CD8-positive, alpha-beta memory T cell (primary cell): ENCODE measurements around the gene PLS3. TPM values are rescaled to one million over a fixed set of nuclear protein-coding genes. Genes with fewer than 3 reads are reported as not detected.

Experiments used
- CTCF ChIA-PET: fragments of 350-600 bp; sonication (Branson Sonifier 250); formaldehyde crosslinking; loops from one replicate; lab custom pipeline; 2021; ENCODE audit warnings: antibody characterized with exemption; lab: Charles Lee
- POLR2A ChIA-PET: fragments of 350-600 bp; sonication (Branson Sonifier 250); formaldehyde crosslinking; loops from one replicate; lab custom pipeline; 2021; ENCODE audit warnings: antibody characterized with exemption; lab: Charles Lee
- DNase-seq, 5 donors: peaks; one replicate each; pipeline versions ENCODE4 v3.0.0 to v3.0.0-alpha.2; 2020 to 2022; ENCODE audit warnings: mixed read lengths in 1 of 5
- H3K27ac ChIP-seq: one replicate; pipeline ENCODE4 v1.7.0; 2013; ENCODE audit warnings: low read depth, mild to moderate bottlenecking, low read length, moderate library complexity
- H3K27me3 ChIP-seq: 2 replicates; pipeline ENCODE4 v1.7.0; 2013; ENCODE audit warnings: low read length, mild to moderate bottlenecking; ENCODE audit not compliant: insufficient read depth, poor library complexity, severe bottlenecking
- H3K36me3 ChIP-seq: 2 replicates; pipeline ENCODE4 v1.7.0; 2013; ENCODE audit warnings: mild to moderate bottlenecking, low read length, moderate library complexity; ENCODE audit not compliant: insufficient read depth
- H3K4me1 ChIP-seq: 2 replicates; pipeline ENCODE4 v1.7.0; 2013; ENCODE audit warnings: mild to moderate bottlenecking, low read length, moderate library complexity; ENCODE audit not compliant: insufficient read depth
- H3K4me3 ChIP-seq: 2 replicates; pipeline ENCODE4 v1.7.0; 2013; ENCODE audit warnings: mild to moderate bottlenecking, low read length
- H3K9me3 ChIP-seq: 2 replicates; pipeline ENCODE4 v1.7.0; 2013; ENCODE audit warnings: mild to moderate bottlenecking, low read length
- H3K27ac Mint-ChIP-seq, 8 donors: one replicate each; pipeline ENCODE4 v1.8.0; 2020 to 2021; ENCODE audit warnings: mixed read lengths in 8 of 8, mild to moderate bottlenecking in 6 of 8, inconsistent platforms in 3 of 8, moderate library complexity in 3 of 8
- H3K27me3 Mint-ChIP-seq, 2 donors: one replicate each; pipeline ENCODE4 v1.8.0; 2020 to 2021; ENCODE audit warnings: mixed read lengths in 2 of 2, mild to moderate bottlenecking in 1 of 2, moderate library complexity in 1 of 2
- H3K36me3 Mint-ChIP-seq, 3 donors: one replicate each; pipeline ENCODE4 v1.8.0; 2020 to 2021; ENCODE audit warnings: mixed read lengths in 3 of 3, inconsistent platforms in 1 of 3, mild to moderate bottlenecking in 1 of 3
- H3K4me1 Mint-ChIP-seq, 3 donors: one replicate each; pipeline ENCODE4 v1.8.0; 2020 to 2021; ENCODE audit warnings: mixed read lengths in 3 of 3, inconsistent platforms in 1 of 3, mild to moderate bottlenecking in 1 of 3
- H3K4me3 Mint-ChIP-seq, 7 donors: one replicate each; pipeline ENCODE4 v1.8.0; 2020 to 2021; ENCODE audit warnings: mixed read lengths in 7 of 7, mild to moderate bottlenecking in 6 of 7, moderate library complexity in 4 of 7, inconsistent platforms in 2 of 7
- H3K9me3 Mint-ChIP-seq, 5 donors: one replicate each; pipeline ENCODE4 v1.8.0; 2020 to 2022; ENCODE audit warnings: mixed read lengths in 5 of 5, mild to moderate bottlenecking in 3 of 5, moderate library complexity in 2 of 5, inconsistent platforms in 1 of 5
- polyA plus RNA-seq: library from polyadenylated mRNA; unstranded; fragments of 300-500 nt; fragmentation: Illumina TruSeq; gene quantifications from one replicate; pipeline ENCODE4 v1.2.3, GENCODE V29; 2021
- total RNA-seq, 2 experiments: library from RNA; stranded (reverse); gene quantifications; one replicate each; pipeline ENCODE4 v1.2.3, GENCODE V29; 2021

PLS3 gene
- total and polyA plus RNA-seq, 3 experiments from 2014 or later = 0.51 to 0.66 TPM; not detected in 1

- no peaks in the 10 kb centered on the region for H3K36me3 Mint-ChIP-seq
- Histone ChIP-seq H3K4me1 (no peaks in the 10 kb centered on the region), H3K36me3 (no peaks in the 10 kb centered on the region), H3K27me3 (no peaks in the 10 kb centered on the region), H3K27ac (no peak overlapping the region), H3K4me3 (no peak overlapping the region), H3K9me3 (no peaks in the 10 kb centered on the region)
- no peak overlapping the region for H3K27ac Mint-ChIP-seq
- no peak for DNase-seq
- CTCF ChIA-PET = no interaction called here
- H3K9me3 Mint-ChIP-seq = peaks cover 0 to 4% (median 0%) of the 10 kb centered on the region in 5 donors
- H3K4me3 Mint-ChIP-seq = no peak overlapping the region
- peaks cover 0 to 4% of the 10 kb centered on the region in 2 donors for H3K27me3 Mint-ChIP-seq
- H3K4me1 Mint-ChIP-seq = no peaks in the 10 kb centered on the region
- POLR2A ChIA-PET = no interaction called here
These were observed 41.9 kb downstream of the PLS3 start for GRCh38 chrX:115602729-115603389.

- H3K9me3 Mint-ChIP-seq = peaks cover 0 to 4% (median 0%) of the 10 kb centered on the region in 5 donors
- Histone ChIP-seq H3K36me3 (no peaks in the 10 kb centered on the region), H3K9me3 (no peaks in the 10 kb centered on the region), H3K27ac (no peak overlapping the region), H3K27me3 (no peaks in the 10 kb centered on the region), H3K4me3 (no peak overlapping the region), H3K4me1 (no peaks in the 10 kb centered on the region)
- CTCF ChIA-PET = no interaction called here
- POLR2A ChIA-PET = no interaction called here
- no peak overlapping the region for H3K4me3 Mint-ChIP-seq
- H3K27ac Mint-ChIP-seq = no peak overlapping the region
- peaks cover 0 to 2% of the 10 kb centered on the region in 2 donors for H3K27me3 Mint-ChIP-seq
- DNase-seq = no peak
- H3K36me3 Mint-ChIP-seq = no peaks in the 10 kb centered on the region
- no peaks in the 10 kb centered on the region for H3K4me1 Mint-ChIP-seq
These were observed 42.6 kb downstream of the PLS3 start for GRCh38 chrX:115603534-115604074.

DNA sequence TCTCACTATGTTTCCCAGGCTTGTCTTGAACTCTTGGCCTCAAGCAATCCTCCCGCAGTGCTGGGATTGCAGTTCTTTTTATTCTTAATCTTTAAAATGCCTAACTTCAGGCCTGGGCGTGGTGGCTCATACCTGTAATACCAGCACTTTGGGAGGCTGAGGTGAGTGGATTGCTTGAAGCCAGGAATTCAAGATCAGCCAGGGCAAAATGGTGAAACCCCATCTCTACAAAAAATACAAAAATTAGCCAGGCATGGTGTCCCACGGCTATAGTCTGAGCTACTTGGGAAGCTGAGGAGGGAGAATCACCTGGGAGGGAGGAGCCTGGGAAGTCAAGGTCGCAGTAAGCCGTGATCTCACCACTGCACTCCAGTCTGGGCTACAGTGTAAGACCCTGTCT, 45.9 kb downstream of the PLS3 start:
- Histone ChIP-seq H3K27me3 (no peaks in the 10 kb centered on the region), H3K9me3 (no peaks in the 10 kb centered on the region), H3K4me1 (no peaks in the 10 kb centered on the region), H3K4me3 (no peak overlapping the region), H3K36me3 (no peaks in the 10 kb centered on the region), H3K27ac (no peak overlapping the region)
- Mint-ChIP-seq H3K9me3 (peaks cover 0 to 2% (median 0%) of the 10 kb centered on the region in 5 donors), H3K4me1 (no peaks in the 10 kb centered on the region), H3K36me3 (no peaks in the 10 kb centered on the region), H3K27me3 (peaks cover 0 to 2% of the 10 kb centered on the region in 2 donors), H3K4me3 (no peak overlapping the region), H3K27ac (no peak overlapping the region)
- ChIA-PET POLR2A (no interaction called here), CTCF (no interaction called here)
- no peak for DNase-seq

DNA sequence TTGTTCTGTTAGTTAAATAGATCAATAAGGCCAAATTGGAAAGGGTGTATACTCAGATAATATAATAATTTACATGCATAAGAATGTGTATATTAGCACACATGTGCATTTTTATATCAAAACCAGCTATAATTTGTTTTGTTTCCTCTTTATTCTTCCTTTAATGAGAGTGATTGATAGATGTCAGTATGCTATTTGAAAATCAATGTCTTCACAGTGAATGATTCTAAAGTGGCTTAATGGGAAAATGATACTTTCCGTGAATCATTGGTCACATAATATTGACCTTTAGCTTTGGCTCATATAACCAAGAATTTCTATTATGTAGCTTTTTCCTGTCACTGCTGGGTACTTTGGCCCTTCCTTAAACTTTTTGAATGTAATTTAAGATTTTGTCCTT, 48.6 kb downstream of the PLS3 start:
- ChIA-PET CTCF (no interaction called here), POLR2A (no interaction called here)
- H3K4me1 Mint-ChIP-seq = no peaks in the 10 kb centered on the region
- H3K27me3 Mint-ChIP-seq = peaks cover 0 to 2% of the 10 kb centered on the region in 2 donors
- no peak for DNase-seq
- H3K9me3 ChIP-seq = no peaks in the 10 kb centered on the region
- H3K36me3 Mint-ChIP-seq = no peaks in the 10 kb centered on the region
- no peak overlapping the region for H3K4me3 ChIP-seq
- no peaks in the 10 kb centered on the region for H3K27me3 ChIP-seq
- no peaks in the 10 kb centered on the region for H3K36me3 ChIP-seq
- peaks cover 0 to 2% (median 0%) of the 10 kb centered on the region in 5 donors for H3K9me3 Mint-ChIP-seq
- H3K27ac Mint-ChIP-seq = no peak overlapping the region
- no peaks in the 10 kb centered on the region for H3K4me1 ChIP-seq
- no peak overlapping the region for H3K4me3 Mint-ChIP-seq
- H3K27ac ChIP-seq = no peak overlapping the region

- Mint-ChIP-seq H3K27me3 (peaks cover 0 to 10% of the 10 kb centered on the region in 2 donors), H3K4me3 (no peak overlapping the region)
- CTCF ChIA-PET = no interaction called here
These were observed 56.1 kb downstream of the PLS3 start for GRCh38 chrX:115616943-115617563.

DNA sequence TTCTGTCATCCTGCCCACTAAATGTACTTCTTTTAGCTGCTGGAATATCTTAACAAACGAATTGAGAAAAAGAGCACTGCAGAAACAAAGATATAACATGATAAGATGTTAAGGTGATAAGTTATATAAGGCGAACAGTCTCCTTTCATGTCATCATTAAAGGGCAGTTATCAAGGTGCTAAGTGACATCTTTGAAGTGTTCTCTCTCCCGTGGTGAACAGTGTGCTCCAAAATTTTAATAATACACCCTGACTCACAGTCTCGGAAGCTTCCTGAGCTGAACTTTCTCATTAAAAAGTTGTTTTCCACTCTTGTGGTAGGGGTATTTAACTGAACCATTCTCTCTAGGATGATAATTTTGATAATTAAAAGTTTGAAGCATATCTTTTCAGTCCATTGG, 61.6 kb downstream of the PLS3 start:
- Mint-ChIP-seq H3K36me3 (no peaks in the 10 kb centered on the region), H3K9me3 (no peaks in the 10 kb centered on the region), H3K4me3 (no peak overlapping the region), H3K27me3 (peaks cover 0 to 4% of the 10 kb centered on the region in 2 donors), H3K4me1 (no peaks in the 10 kb centered on the region), H3K27ac (no peak overlapping the region)
- POLR2A ChIA-PET = no interaction called here
- CTCF ChIA-PET = no interaction called here
- Histone ChIP-seq H3K27me3 (no peaks in the 10 kb centered on the region), H3K36me3 (no peaks in the 10 kb centered on the region), H3K9me3 (no peaks in the 10 kb centered on the region), H3K27ac (no peak overlapping the region), H3K4me1 (no peaks in the 10 kb centered on the region), H3K4me3 (no peak overlapping the region)
- DNase-seq = no peak

More at GRCh38 chrX:115616943-115617563, 56.1 kb downstream of the PLS3 start:
- no peaks in the 10 kb centered on the region for H3K4me1 ChIP-seq
- H3K36me3 ChIP-seq = no peaks in the 10 kb centered on the region
- H3K9me3 Mint-ChIP-seq = no peaks in the 10 kb centered on the region
- no peak for DNase-seq
- H3K27ac ChIP-seq = no peak overlapping the region
- H3K4me1 Mint-ChIP-seq = no peaks in the 10 kb centered on the region
- H3K27me3 ChIP-seq = no peaks in the 10 kb centered on the region
- H3K4me3 ChIP-seq = no peak overlapping the region
- H3K27ac Mint-ChIP-seq = no peak overlapping the region
- H3K9me3 ChIP-seq = no peaks in the 10 kb centered on the region
- POLR2A ChIA-PET = no interaction called here
- no peaks in the 10 kb centered on the region for H3K36me3 Mint-ChIP-seq

DNA sequence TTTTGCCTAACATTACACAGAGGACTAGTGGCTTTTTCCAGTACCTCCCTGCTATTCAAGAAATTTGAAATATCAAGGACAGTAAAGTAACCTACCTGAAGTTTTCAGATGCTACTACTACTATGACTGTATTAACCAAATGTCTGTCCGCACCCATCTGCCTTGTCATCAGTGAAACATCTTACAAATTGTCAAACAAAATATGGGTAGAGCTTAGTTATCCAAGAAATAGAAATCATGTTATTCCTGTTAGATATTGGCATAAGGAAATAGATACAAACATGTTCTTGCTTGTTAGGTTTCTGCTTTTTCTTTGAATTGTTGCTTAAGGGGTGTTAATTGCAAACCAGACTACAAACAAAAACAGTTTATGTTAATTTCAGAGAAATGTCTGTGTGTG, 63.9 kb downstream of the PLS3 start:
- Histone ChIP-seq H3K27me3 (no peaks in the 10 kb centered on the region), H3K9me3 (no peaks in the 10 kb centered on the region), H3K36me3 (no peaks in the 10 kb centered on the region), H3K27ac (no peak overlapping the region), H3K4me1 (no peaks in the 10 kb centered on the region), H3K4me3 (no peak overlapping the region)
- no peak for DNase-seq
- Mint-ChIP-seq H3K9me3 (no peaks in the 10 kb centered on the region), H3K27me3 (peaks cover 0 to 4% of the 10 kb centered on the region in 2 donors), H3K36me3 (no peaks in the 10 kb centered on the region), H3K4me3 (no peak overlapping the region), H3K27ac (no peak overlapping the region), H3K4me1 (no peaks in the 10 kb centered on the region)
- POLR2A ChIA-PET = no interaction called here
- CTCF ChIA-PET = no interaction called here

GRCh38 chrX:115625572-115626301, 64.8 kb downstream of the PLS3 start:
- H3K27me3 Mint-ChIP-seq = peaks cover 0 to 2% of the 10 kb centered on the region in 2 donors
- ChIA-PET POLR2A (no interaction called here), CTCF (interaction anchor here (2.0 kb wide), 1 partner anchor 17 kb away, joined by 5 read pairs; no protein-coding TSS in a partner anchor)
- H3K27ac ChIP-seq = no peak overlapping the region
- no peaks in the 10 kb centered on the region for H3K9me3 ChIP-seq
- H3K27me3 ChIP-seq = no peaks in the 10 kb centered on the region
- H3K36me3 ChIP-seq = no peaks in the 10 kb centered on the region
- H3K36me3 Mint-ChIP-seq = no peaks in the 10 kb centered on the region
- H3K27ac Mint-ChIP-seq = no peak overlapping the region
- H3K4me3 ChIP-seq = no peak overlapping the region
- DNase-seq = no peak
- no peak overlapping the region for H3K4me3 Mint-ChIP-seq
- no peaks in the 10 kb centered on the region for H3K4me1 Mint-ChIP-seq
- no peaks in the 10 kb centered on the region for H3K4me1 ChIP-seq
- H3K9me3 Mint-ChIP-seq = no peaks in the 10 kb centered on the region
